IMR-90 (cell line): ENCODE measurements around the gene ELL2. TPM values are rescaled to one million over a fixed set of nuclear protein-coding genes. Genes with fewer than 3 reads are reported as not detected.
A peak's percentile ranks its signal among the peaks of the same experiment; 100 is the strongest.

Experiments used
- ATAC-seq: fragments of 200-7000 bp; cut with Tn5 transposase; 2 replicates; pipeline ENCODE4 v1.9.1; 2020; ENCODE audit warnings: low read depth, mild to moderate bottlenecking, moderate library complexity
- BruUV-seq: library from RNA; stranded (reverse); fragments of 400-500 nt; replicated peaks from 2 replicates; lab custom pipeline; 2021; lab: Mats Ljungman, UMichigan
- CTCF ChIA-PET: fragments of 300-600 bp; formaldehyde crosslinking; extraction: SDS; loops from one replicate; lab custom pipeline; 2021; ENCODE audit warnings: antibody characterized with exemption; lab: Yijun Ruan, JAX
- POLR2A ChIA-PET: fragments of 300-600 bp; sonication (Branson Sonifier 250); formaldehyde crosslinking; loops from one replicate; lab custom pipeline; 2022; ENCODE audit warnings: antibody characterized with exemption; ENCODE audit not compliant: unreplicated experiment; lab: Charles Lee
- DNase-seq: peaks from one replicate; pipeline ENCODE4 v3.0.0; 2013
- H2AFZ ChIP-seq: replicated peaks from 2 replicates; pipeline ENCODE3; 2013; ENCODE audit warnings: low read length, mild to moderate bottlenecking; ENCODE audit not compliant: poor library complexity
- H2AK5ac ChIP-seq: 2 replicates; pipeline ENCODE4 v1.6.1; 2013; ENCODE audit warnings: low read depth, low read length, inconsistent platforms
- H2AK9ac ChIP-seq: replicated peaks from 2 replicates; pipeline ENCODE3; 2013; ENCODE audit warnings: mild to moderate bottlenecking, low read depth, low read length, moderate library complexity; ENCODE audit not compliant: poor library complexity
- H2BK120ac ChIP-seq: 2 replicates; pipeline ENCODE4 v1.6.1; 2013; ENCODE audit warnings: low read depth, low read length, inconsistent platforms
- H2BK15ac ChIP-seq: 3 replicates; pipeline ENCODE4 v1.6.1; 2013; ENCODE audit warnings: low read depth, low read length, inconsistent platforms
- H2BK20ac ChIP-seq: 2 replicates; pipeline ENCODE4 v1.6.1; 2013; ENCODE audit warnings: low read depth, mild to moderate bottlenecking, inconsistent platforms, low read length, moderate library complexity
- H2BK5ac ChIP-seq: 2 replicates; pipeline ENCODE4 v1.6.1; 2013; ENCODE audit warnings: mild to moderate bottlenecking, low read depth, low read length, inconsistent platforms; ENCODE audit not compliant: poor library complexity, severe bottlenecking
- H3K14ac ChIP-seq: replicated peaks from 2 replicates; pipeline ENCODE4 v1.6.1; 2013; ENCODE audit warnings: low read depth, low read length, inconsistent platforms
- H3K18ac ChIP-seq: 2 replicates; pipeline ENCODE4 v1.6.1; 2013; ENCODE audit warnings: low read depth, low read length, control low read depth
- H3K23ac ChIP-seq: 2 replicates; pipeline ENCODE4 v1.6.1; 2013; ENCODE audit warnings: low read depth, low read length, inconsistent platforms
- H3K27ac ChIP-seq: 2 replicates; pipeline ENCODE4 v1.5.1; 2013; ENCODE audit warnings: mild to moderate bottlenecking, control low read depth, low read length; ENCODE audit not compliant: insufficient read depth
- H3K27me3 ChIP-seq: 2 replicates; pipeline ENCODE4 v1.6.1; 2013; ENCODE audit warnings: low read length; ENCODE audit not compliant: control insufficient read depth, insufficient read depth
- H3K36me3 ChIP-seq: 2 replicates; pipeline ENCODE4 v1.6.1; 2013; ENCODE audit warnings: low read length, mixed read lengths; ENCODE audit not compliant: control insufficient read depth, insufficient read depth
- H3K4ac ChIP-seq: 2 replicates; pipeline ENCODE4 v1.6.1; 2013; ENCODE audit warnings: low read depth, low read length, inconsistent platforms
- H3K4me1 ChIP-seq: 2 replicates; pipeline ENCODE4 v1.6.1; 2013; ENCODE audit warnings: low read length, mixed read lengths; ENCODE audit not compliant: control insufficient read depth, insufficient read depth
- H3K4me2 ChIP-seq: 2 replicates; pipeline ENCODE4 v1.6.1; 2013; ENCODE audit warnings: low read depth, mild to moderate bottlenecking, control low read depth, low read length, moderate library complexity
- H3K4me3 ChIP-seq: 2 replicates; pipeline ENCODE4 v1.5.1; 2013; ENCODE audit warnings: low read depth, mild to moderate bottlenecking, control low read depth, low read length, moderate library complexity; ENCODE audit not compliant: insufficient read depth
- H3K56ac ChIP-seq: 2 replicates; pipeline ENCODE4 v1.6.1; 2013; ENCODE audit warnings: low read length, inconsistent platforms; ENCODE audit not compliant: insufficient read depth; ENCODE audit errors: extremely low read depth
- H3K79me1 ChIP-seq, 2 experiments: 2 replicates each; pipeline ENCODE4 v1.6.1; 2013; ENCODE audit warnings: low read length in 2 of 2, inconsistent platforms in 1 of 2, low read depth in 1 of 2
- H3K9ac ChIP-seq: 2 replicates; pipeline ENCODE4 v1.6.1; 2013; ENCODE audit warnings: low read depth, low read length, control low read depth
- H3K9me1 ChIP-seq: 2 replicates; pipeline ENCODE4 v1.6.1; 2013; ENCODE audit warnings: low read length, inconsistent platforms; ENCODE audit not compliant: insufficient read depth
- H3K9me3 ChIP-seq: 2 replicates; pipeline ENCODE4 v1.6.1; 2013; ENCODE audit warnings: low read length; ENCODE audit not compliant: control insufficient read depth, insufficient read depth
- H4K20me1 ChIP-seq: 2 replicates; pipeline ENCODE4 v1.6.1; 2013; ENCODE audit warnings: low read length, inconsistent platforms; ENCODE audit not compliant: insufficient read depth
- H4K5ac ChIP-seq: 2 replicates; pipeline ENCODE4 v1.6.1; 2013; ENCODE audit warnings: mild to moderate bottlenecking, low read depth, low read length, control low read depth
- H4K8ac ChIP-seq, 2 experiments: 2 replicates each; pipeline ENCODE4 v1.6.1; 2013; ENCODE audit warnings: low read depth in 2 of 2, low read length in 2 of 2, control low read depth in 1 of 2, inconsistent platforms in 1 of 2
- H4K91ac ChIP-seq: 2 replicates; pipeline ENCODE4 v1.6.1; 2013; ENCODE audit warnings: low read depth, low read length, inconsistent platforms; ENCODE audit not compliant: insufficient read depth
- BHLHE40 ChIP-seq: fragments of 150-350 bp; IDR thresholded peaks from 2 replicates; pipeline ENCODE4 v1.6.1; 2016; ENCODE audit warnings: mild to moderate bottlenecking, low read depth, low read length
- CEBPB ChIP-seq: IDR thresholded peaks from 2 replicates; pipeline ENCODE4 v1.6.1; 2012; ENCODE audit warnings: low read depth, low read length, improper control_type of control experiment
- CHD1 ChIP-seq: IDR thresholded peaks from 2 replicates; pipeline ENCODE4 v1.6.1; 2012; ENCODE audit warnings: low read depth, low read length, improper control_type of control experiment
- CTCF ChIP-seq: conservative IDR thresholded peaks from 2 replicates; pipeline ENCODE4 v1.5.1; 2012; ENCODE audit warnings: mild to moderate bottlenecking, low read depth, low read length, improper control_type of control experiment
- ELK1 ChIP-seq: fragments of 150-350 bp; IDR thresholded peaks from 2 replicates; pipeline ENCODE4 v1.6.1; 2016; ENCODE audit warnings: low read depth, mild to moderate bottlenecking, low read length, moderate library complexity, borderline replicate concordance
- FOS ChIP-seq: fragments of 150-350 bp; IDR thresholded peaks from 2 replicates; pipeline ENCODE4 v1.6.1; 2016; ENCODE audit warnings: low read depth, low read length
- MAFK ChIP-seq: IDR thresholded peaks from 2 replicates; pipeline ENCODE4 v1.6.1; 2012; ENCODE audit warnings: low read depth, low read length, improper control_type of control experiment
- MAZ ChIP-seq: IDR thresholded peaks from 2 replicates; pipeline ENCODE4 v1.6.1; 2012; ENCODE audit warnings: low read depth, mild to moderate bottlenecking, low read length, improper control_type of control experiment, moderate library complexity, borderline replicate concordance
- MXI1 ChIP-seq: IDR thresholded peaks from 2 replicates; pipeline ENCODE4 v1.6.1; 2012; ENCODE audit warnings: low read depth, mild to moderate bottlenecking, low read length, moderate library complexity, borderline replicate concordance
- NFE2L2 ChIP-seq: fragments of 150-350 bp; IDR thresholded peaks from 2 replicates; pipeline ENCODE4 v1.6.1; 2016; ENCODE audit warnings: low read depth, mild to moderate bottlenecking, low read length
- POLR2A ChIP-seq: IDR thresholded peaks from 2 replicates; pipeline ENCODE4 v1.6.1; 2012; ENCODE audit warnings: mild to moderate bottlenecking, low read depth, low read length
- RAD21 ChIP-seq: IDR thresholded peaks from 2 replicates; pipeline ENCODE4 v1.6.1; 2012; ENCODE audit warnings: low read length, improper control_type of control experiment
- RCOR1 ChIP-seq: IDR thresholded peaks from 2 replicates; pipeline ENCODE4 v1.6.1; 2012; ENCODE audit warnings: mild to moderate bottlenecking, low read length, improper control_type of control experiment; ENCODE audit not compliant: insufficient replicate concordance
- RFX5 ChIP-seq: IDR thresholded peaks from 2 replicates; pipeline ENCODE4 v1.8.0; 2012; ENCODE audit warnings: low read depth, mild to moderate bottlenecking, low read length, moderate library complexity
- SMC3 ChIP-seq: fragments of 150-350 bp; IDR thresholded peaks from 2 replicates; pipeline ENCODE4 v1.6.1; 2016; ENCODE audit warnings: low read depth, mild to moderate bottlenecking, antibody characterized with exemption, low read length, moderate library complexity
- USF2 ChIP-seq: fragments of 150-350 bp; IDR thresholded peaks from 2 replicates; pipeline ENCODE4 v1.6.1; 2017; ENCODE audit warnings: mild to moderate bottlenecking, antibody characterized with exemption, low read length, low read depth
- WGBS, 2 experiments: methylation state at CpG; one replicate each; pipeline versions ENCODE4 v1.1.5 to v1.1.7; 2013; ENCODE audit warnings: missing lambda C conversion rate in 2 of 2; ENCODE audit not compliant: insufficient read length in 1 of 2; ENCODE audit errors: extremely low coverage in 2 of 2; 5-methylcytosine and 5-hydroxymethylcytosine counted together
- dilution Hi-C: fragments of 300-500 bp; cut with HindIII; formaldehyde crosslinking; loops from one replicate; pipeline ENCODE4 v1.14.3; 2018; ENCODE audit warnings: low sequenced_read_pairs; ENCODE audit not compliant: unreplicated experiment
- in situ Hi-C: fragments of 300-500 bp; cut with MboI; formaldehyde crosslinking; loops from 3 replicates; pipeline ENCODE4 v1.14.3; 2019; ENCODE audit warnings: low sequenced_read_pairs, inconsistent platforms, mixed read lengths
- intact Hi-C: fragments of 100-400 bp; cut with micrococcal nuclease; formaldehyde crosslinking; loops from 2 replicates; pipeline ENCODE4 v1.10.0; 2022
- polyA plus RNA-seq, 3 experiments: library from polyadenylated mRNA; depleted of rRNA; stranded (reverse); fragments of >200 nt; gene quantifications; 2 replicates each; pipeline ENCODE4 v1.2.3, GENCODE V29; 2012; ENCODE audit warnings: low replicate concordance in 1 of 3
- total RNA-seq: library from RNA; depleted of rRNA; stranded (reverse); fragments of >200 nt; gene quantifications from 2 replicates; pipeline ENCODE4 v1.2.3, GENCODE V29; 2012

The ELL2 gene
- total and polyA plus RNA-seq, 2 of the 4 experiments (the other 2 are of a cell fraction): 61.4 to 92.5 TPM

- Histone ChIP-seq H3K56ac (no peak overlapping the region), H3K9ac (no peak overlapping the region), H3K4ac (no peak overlapping the region), H4K5ac (no peak overlapping the region), H2BK5ac (no peak overlapping the region), H2AK9ac (no peak overlapping the region), H3K4me1 (peaks cover 3% of the 10 kb centered on the region), H3K4me3 (no peak overlapping the region), H2AFZ (no peak overlapping the region), H3K27me3 (no peaks in the 10 kb centered on the region), H3K18ac (no peak overlapping the region), H2BK20ac (peak overlapping the region; percentile 7; the same call in 1 of the 2 replicates), H4K91ac (no peak overlapping the region), H4K8ac (0 out of 4 replicates have a peak overlapping the region, but pooled peaks of 1 of the 2 experiments have one; percentile 26), H3K36me3 (no peaks in the 10 kb centered on the region), H2BK15ac (peak overlapping the region; percentile 67; the same call in 1 of the 3 replicates), H2AK5ac (no peak overlapping the region), H3K79me1 (no peaks in the 10 kb centered on the region), H4K20me1 (no peaks in the 10 kb centered on the region), H3K9me1 (peaks cover 3% of the 10 kb centered on the region; the same call in 1 of the 2 replicates), H3K23ac (no peak overlapping the region), H3K9me3 (no peaks in the 10 kb centered on the region), H2BK120ac (no peak overlapping the region), H3K14ac (no peak overlapping the region), H3K27ac (no peak overlapping the region), H3K4me2 (no peak overlapping the region)
- ATAC-seq (no peak), DNase-seq (no peak)
- no TSS peak for BruUV-seq
- POLR2A ChIA-PET: interaction anchor here (0.6 kb wide), 1 partner anchor 44 kb away, joined by 4 read pairs; no protein-coding TSS in a partner anchor
- no peak for TF ChIP-seq MXI1
- no peak for TF ChIP-seq USF2
- no peak for TF ChIP-seq POLR2A
- no peak for TF ChIP-seq MAZ
- TF ChIP-seq RFX5: no peak
- TF ChIP-seq RCOR1: no peak
- no peak for TF ChIP-seq CTCF
- no peak for TF ChIP-seq CHD1
- no peak for TF ChIP-seq BHLHE40
- no peak for TF ChIP-seq RAD21
- TF ChIP-seq MAFK: no peak
- no peak for TF ChIP-seq FOS
- TF ChIP-seq CEBPB: no peak
- no peak for TF ChIP-seq ELK1
- no peak for TF ChIP-seq NFE2L2
- no peak for TF ChIP-seq SMC3
- no CpG with 5 or more reads among the region's 1 CpG for WGBS, 2 experiments
- dilution Hi-C loops: no loop called here
- CTCF ChIA-PET: interaction anchor here (1.5 kb wide), 1 partner anchor 10 kb away, joined by 3 read pairs; no protein-coding TSS in a partner anchor
- intact Hi-C loops: no loop called here
- in situ Hi-C loops: no loop called here
Measured at GRCh38 chr5:95836544-95836943, 125.1 kb downstream of the ELL2 start.
